Mammary epithelial cell (primary cell): ENCODE measurements around the gene CFAP20.

Experiments used
- EZH2 ChIP-seq: IDR thresholded peaks from 2 replicates; pipeline ENCODE4 v1.6.1; 2012; ENCODE audit warnings: low read length, inconsistent platforms, borderline replicate concordance
- TF ChIP-seq, protein P1 (sequence below), 2 donors: IDR thresholded peaks in 1 of 2; conservative IDR thresholded peaks in 1 of 2; 2 replicates each; pipeline ENCODE4 v1.5.1; 2011 to 2012; ENCODE audit warnings: inconsistent platforms in 2 of 2, low read length in 2 of 2, mild to moderate bottlenecking in 2 of 2, control low read depth in 1 of 2, low read depth in 1 of 2; ENCODE audit not compliant: insufficient read depth in 1 of 2; ENCODE audit errors: extremely low read depth in 1 of 2

DNA sequence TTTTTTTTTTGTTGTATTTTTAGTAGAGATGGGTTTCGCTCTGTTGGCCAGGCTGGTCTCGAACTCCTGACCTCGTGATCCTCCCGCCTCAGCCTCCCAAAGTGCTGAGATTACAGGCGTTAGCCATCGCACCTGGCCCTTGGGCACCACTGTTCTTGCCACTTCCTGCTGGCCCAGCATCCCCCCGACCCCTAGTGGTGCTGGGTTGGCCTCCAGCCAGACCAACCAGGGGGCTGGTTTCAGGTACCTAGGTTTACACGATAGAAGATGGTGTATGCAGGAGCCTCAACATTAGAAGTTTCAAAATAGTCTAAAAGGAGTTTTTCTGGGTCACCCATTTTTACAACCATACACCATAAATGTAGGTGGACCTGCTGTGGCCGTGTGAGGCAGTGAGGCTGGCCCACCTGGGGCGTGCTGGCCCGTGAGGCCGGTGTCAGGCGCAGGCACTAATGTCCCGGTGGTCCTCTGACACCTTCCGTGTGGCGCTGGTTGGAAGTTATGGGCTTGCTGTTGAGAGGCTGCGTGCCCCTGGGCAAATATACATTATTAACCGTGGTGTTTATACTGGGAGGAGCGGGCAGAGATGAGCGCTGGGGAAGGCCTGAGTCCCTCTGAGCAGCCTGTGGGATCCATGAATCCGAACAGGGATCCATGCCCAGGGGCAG lies 43.5 kb downstream of the CFAP20 start:
- TF ChIP-seq, protein P1, sequence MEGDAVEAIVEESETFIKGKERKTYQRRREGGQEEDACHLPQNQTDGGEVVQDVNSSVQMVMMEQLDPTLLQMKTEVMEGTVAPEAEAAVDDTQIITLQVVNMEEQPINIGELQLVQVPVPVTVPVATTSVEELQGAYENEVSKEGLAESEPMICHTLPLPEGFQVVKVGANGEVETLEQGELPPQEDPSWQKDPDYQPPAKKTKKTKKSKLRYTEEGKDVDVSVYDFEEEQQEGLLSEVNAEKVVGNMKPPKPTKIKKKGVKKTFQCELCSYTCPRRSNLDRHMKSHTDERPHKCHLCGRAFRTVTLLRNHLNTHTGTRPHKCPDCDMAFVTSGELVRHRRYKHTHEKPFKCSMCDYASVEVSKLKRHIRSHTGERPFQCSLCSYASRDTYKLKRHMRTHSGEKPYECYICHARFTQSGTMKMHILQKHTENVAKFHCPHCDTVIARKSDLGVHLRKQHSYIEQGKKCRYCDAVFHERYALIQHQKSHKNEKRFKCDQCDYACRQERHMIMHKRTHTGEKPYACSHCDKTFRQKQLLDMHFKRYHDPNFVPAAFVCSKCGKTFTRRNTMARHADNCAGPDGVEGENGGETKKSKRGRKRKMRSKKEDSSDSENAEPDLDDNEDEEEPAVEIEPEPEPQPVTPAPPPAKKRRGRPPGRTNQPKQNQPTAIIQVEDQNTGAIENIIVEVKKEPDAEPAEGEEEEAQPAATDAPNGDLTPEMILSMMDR (conservative IDR thresholded peaks at IDR 0.05 in 1 of 2, IDR thresholded peaks at IDR 0.05 in 1 of 2; ENCODE audit: extremely low read depth in 1 of 2, insufficient read depth in 1 of 2, low read depth in 1 of 2, low read length in 2 of 2) = no peak
- TF ChIP-seq EZH2 = no peak
